ENCODE data around the gene HIGD1A.

HIGD1A gene

GRCh38 chr3:42804106-42804830, at the start of gene HIGD1A:
Gene HIGD1A (minus strand): TSS chr3:42804490. CDS start chr3:42794253, 10,237 bp downstream.
- DNase-seq (ENCODE audit: low read depth): peak; percentile 84

GRCh38 chr3:42853739-42854302, 49.5 kb upstream of the HIGD1A start:
- DNase-seq (ENCODE audit: low read depth): no peak

- DNase-seq (ENCODE audit: low read depth): no peak
Observed at GRCh38 chr3:42853056-42853455, 48.8 kb upstream of the HIGD1A start.

DNA sequence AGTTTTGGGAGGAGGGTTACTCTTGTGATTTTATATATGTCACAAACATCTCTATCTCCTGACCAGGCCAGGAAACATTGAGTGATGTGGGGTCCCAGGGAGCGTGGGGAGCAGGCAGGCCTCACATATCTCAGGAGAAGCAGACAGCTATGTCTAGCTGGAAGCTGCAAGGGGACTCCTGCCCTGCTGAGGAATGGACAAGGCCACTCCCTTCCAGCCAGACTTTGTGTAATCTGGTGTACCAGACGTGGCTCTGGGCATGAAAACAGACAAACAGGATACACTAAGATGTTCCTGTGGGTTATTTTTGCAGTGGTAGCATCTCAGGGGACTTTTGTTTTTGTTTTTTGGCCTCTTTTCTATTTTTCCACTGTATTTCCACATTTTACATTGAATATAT, 48.2 kb upstream of the HIGD1A start:
- no peak for DNase-seq (ENCODE audit: low read depth)

DNA sequence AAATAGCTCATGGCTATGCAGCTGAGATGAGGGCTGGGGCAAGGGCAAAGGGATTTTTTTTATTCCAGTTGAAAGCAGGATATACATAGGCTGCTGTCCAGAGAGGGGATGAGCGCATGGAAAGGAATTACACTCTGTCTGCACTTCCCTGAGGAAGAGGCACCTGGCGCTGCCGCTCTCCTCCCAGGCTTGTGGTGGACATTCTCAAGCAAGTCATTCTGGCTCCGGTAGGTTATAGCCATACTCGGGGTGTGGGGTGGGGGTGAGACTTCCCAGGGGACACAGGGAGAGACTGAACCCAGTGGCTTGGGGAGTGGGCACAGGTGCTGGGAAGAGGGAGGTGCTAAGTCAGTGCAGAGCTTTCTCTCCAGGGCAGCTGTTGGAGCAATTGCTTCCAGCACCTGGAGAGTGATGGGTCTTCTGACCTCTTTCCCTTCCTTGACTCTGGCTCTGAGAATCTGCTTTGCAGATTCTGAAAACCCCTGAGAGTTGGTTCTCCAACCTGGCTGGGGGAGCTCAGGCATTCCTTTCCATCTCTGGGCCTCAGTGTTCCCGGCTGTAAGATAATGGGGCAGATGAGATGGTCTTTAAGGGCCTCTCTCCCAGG, 47.0 kb upstream of the HIGD1A start:
- no peak for DNase-seq (ENCODE audit: low read depth)

- DNase-seq (ENCODE audit: low read depth): no peak
Observed at GRCh38 chr3:42850263-42850662, 46.0 kb upstream of the HIGD1A start.

- no peak for DNase-seq (ENCODE audit: low read depth)
Observed at GRCh38 chr3:42849017-42849416, 44.7 kb upstream of the HIGD1A start.

DNA sequence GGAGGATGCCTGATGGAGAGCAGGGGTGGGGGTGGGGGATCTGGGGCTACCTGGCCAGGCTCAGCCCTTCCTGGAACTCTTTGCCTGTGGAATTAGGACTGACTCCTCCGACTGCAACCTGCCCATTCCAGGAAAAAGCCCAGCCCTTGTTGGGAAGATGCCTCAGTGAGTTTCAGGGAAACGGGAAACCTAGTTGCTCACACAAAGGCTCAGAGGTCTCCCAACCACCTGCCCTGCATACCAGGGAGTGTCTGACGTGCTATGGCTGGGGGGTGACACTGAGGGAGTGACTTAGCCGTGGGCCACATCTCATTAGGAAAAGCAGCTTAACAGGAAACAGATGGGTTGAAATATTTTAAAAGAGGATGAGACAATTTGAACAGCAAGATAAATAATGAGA, 43.4 kb upstream of the HIGD1A start:
- no peak for DNase-seq (ENCODE audit: low read depth)

DNA sequence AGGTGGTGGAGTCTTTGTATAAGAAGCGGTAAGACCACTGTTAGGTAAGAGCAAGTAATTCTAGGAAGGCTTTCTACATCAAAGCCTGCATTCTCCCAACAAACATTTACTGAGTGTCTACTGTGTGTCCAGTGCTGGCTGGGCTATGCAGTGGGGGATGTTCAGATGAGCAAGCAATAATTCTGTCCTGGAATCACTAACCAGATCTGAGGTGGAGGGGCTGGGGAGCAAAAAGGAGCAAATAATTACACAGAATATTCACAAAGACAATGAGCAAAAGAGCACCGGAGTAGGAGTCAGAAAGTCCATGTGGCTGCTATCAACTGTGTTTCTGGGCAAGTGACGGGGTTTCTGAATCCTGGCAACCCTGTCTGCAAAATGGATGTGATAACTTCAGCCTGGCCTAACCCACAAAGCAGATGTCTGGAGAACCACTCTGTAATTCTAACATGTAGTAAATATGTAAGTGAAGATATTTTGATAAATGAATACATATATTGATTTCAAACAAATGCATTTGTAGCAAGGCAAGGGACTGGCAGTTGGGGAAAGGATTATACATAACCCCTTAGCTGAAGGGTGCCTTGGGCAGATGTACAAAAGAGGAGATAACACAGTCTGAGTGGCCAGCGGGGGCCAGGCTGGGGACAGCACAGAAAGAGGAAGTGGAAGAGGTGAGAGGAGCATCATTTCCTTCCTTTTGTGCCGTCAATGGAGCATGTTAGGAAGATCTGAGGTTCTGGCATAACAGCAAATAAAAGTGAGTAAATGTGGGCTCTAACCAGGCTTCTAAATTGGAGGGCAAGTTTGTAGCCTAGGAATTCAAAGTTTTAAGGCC, 42.6 kb upstream of the HIGD1A start:
- DNase-seq (ENCODE audit: low read depth): no peak

DNA sequence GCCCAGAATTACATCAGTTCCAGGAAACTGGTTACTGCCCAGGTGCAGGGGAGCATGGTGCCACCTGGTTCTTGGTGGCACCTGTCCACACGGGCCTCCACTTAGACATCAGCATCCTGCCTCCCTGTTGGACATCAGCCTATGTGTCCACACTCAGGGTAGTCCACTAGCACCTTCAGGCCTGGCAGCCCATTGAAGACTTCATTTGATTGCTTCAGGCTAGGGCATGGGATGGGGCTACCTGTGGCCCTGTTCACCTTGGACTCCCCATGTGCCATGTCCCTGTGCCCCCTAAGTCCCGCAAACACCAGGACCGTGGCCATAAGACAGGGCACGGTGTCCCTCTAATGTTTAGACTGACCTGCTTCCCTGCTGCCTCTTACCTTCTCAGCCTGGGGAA, 40.5 kb upstream of the HIGD1A start:
- DNase-seq (ENCODE audit: low read depth): no peak

- DNase-seq (ENCODE audit: low read depth): no peak
Observed at GRCh38 chr3:42844412-42844713, 40.1 kb upstream of the HIGD1A start.

- DNase-seq (ENCODE audit: low read depth): no peak
Observed at GRCh38 chr3:42843713-42844411, 39.6 kb upstream of the HIGD1A start.

DNA sequence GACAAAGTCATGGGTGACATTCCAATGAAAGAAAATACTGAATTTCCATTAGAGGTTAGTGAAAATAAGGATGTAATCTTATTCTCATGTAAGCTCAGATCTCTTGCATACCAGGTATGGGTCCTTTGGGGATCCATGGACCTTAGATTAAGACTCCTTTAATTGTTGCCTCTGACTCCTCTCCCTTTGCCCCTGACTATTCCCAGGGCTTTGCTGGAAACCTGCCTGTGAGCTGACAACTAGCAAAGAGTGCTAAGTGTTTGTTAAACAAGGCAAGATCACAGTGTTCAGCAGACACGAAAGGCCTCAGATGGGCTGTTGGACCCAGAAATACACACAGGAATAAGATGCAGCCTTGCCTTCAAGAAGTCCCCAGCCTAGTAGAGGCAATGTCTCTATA, 37.0 kb upstream of the HIGD1A start:
- no peak for DNase-seq (ENCODE audit: low read depth)

- peak; percentile 32 for DNase-seq (ENCODE audit: low read depth)
Observed at GRCh38 chr3:42839616-42840015, 35.3 kb upstream of the HIGD1A start.

DNA sequence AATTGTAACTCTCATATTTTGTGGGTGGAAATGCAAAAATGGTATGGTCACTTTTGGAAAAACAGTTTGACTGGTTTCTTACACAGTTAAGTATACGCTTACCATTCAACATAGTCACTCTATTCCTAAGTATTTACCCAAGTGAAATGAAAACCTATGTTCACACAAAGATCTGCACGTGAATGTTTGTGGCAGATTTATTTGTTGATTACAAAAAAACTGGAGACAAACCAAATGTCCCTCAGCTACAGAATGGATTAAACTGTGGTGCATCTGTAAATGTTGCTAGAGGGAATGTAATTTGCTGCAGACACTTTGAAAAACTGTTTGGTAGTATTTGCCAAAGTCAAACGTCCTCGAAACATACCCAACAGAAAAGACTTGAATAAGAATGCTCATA, 34.3 kb upstream of the HIGD1A start:
- no peak for DNase-seq (ENCODE audit: low read depth)

GRCh38 chr3:42836150-42837123, 32.1 kb upstream of the HIGD1A start:
- DNase-seq (ENCODE audit: low read depth): no peak

DNA sequence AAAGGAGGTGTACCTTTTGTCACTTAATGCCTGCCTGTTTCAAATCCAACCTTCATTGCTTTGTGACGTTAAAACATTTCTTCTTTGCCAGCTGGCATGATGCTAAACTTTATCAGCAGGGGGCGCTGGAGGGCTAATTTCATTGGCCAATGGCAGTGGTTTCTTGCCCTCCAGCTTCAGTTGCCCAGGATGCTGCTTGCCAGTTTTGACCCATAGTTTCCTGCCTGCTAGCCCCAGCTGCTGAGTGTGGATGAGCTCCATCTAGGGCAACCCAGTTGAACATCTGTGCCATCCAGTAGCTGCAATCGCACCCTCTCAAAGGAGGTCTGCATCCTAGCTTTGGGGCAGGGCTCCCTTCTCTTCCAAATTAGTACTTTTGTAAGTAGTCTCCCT, 27.0 kb upstream of the HIGD1A start:
- DNase-seq (ENCODE audit: low read depth): peak; percentile 15

DNA sequence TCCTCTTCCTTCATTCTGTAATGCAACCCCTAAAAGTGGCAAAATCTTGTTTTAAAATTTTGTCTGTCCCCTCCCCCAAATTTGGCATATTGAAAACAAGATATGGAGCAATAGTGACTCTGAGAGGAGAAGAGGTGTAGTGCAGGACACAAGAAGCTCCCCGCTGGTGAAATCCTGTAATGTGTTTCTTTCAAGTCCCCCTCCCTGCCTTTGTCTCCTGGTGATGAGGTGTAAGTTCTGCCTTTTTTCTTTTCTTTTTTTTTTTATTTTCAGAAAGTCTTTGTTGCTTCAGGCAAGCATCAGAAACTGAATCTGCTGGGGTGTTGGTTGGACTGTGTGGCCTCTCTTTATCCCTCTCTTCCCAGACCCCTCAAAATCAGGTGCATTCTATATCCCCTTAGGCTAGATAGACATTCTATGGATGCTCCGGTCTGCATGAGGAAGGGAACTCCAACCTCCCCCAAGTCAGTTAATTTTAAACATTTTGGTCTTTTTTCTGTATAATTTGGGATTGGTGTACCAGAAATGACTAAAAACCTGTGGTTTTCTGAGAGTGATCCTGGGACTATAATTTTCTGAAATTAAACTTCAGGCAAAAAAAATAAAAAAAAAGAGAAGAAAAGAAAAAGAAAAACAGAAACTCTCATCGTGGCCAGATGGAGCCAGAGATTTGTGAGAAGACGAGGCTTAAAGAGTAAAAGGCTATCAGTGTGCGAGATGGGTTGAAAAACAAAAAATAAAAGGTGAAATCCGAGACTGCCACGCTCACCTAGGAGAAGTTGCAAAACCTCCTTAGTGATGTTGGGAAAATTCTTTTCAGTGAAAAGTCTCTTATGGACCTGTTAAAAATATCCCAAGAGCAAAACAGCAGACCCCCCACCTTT, 26.4 kb upstream of the HIGD1A start:
- peak; percentile 3 for DNase-seq (ENCODE audit: low read depth)

- no peak for DNase-seq (ENCODE audit: low read depth)
Observed at GRCh38 chr3:42829628-42830436, 25.5 kb upstream of the HIGD1A start.

Measured in GM04504 (cell line).